AG04449 (cell line): ENCODE results near the gene ERCC2.

Source experiments
- CTCF ChIA-PET: fragments of 350-600 bp; formaldehyde crosslinking; extraction: SDS; loops from one replicate; lab custom pipeline; 2021; ENCODE audit warnings: antibody characterized with exemption; lab: Yijun Ruan, JAX
- POLR2A ChIA-PET: fragments of 400-600, 350-600 bp; formaldehyde crosslinking; extraction: SDS; loops from one replicate; lab custom pipeline; 2020; ENCODE audit warnings: antibody characterized with exemption, inconsistent platforms; lab: Yijun Ruan, JAX
- DNase-seq: peaks from one replicate; pipeline ENCODE4 v3.0.0-alpha.2; 2010; ENCODE audit warnings: low read depth, low spot score
- H3K4me3 ChIP-seq: 2 replicates; pipeline ENCODE4 v1.5.1; 2011; ENCODE audit warnings: low read depth, mild to moderate bottlenecking, control low read depth, low read length
- TF ChIP-seq, protein P1 (sequence below): IDR thresholded peaks from one replicate; pipeline ENCODE4 v1.5.1; 2011; ENCODE audit warnings: mild to moderate bottlenecking, moderate library complexity, low read length, control low read depth, inconsistent platforms; ENCODE audit not compliant: insufficient read depth; ENCODE audit errors: missing control alignments

Gene ERCC2

DNA sequence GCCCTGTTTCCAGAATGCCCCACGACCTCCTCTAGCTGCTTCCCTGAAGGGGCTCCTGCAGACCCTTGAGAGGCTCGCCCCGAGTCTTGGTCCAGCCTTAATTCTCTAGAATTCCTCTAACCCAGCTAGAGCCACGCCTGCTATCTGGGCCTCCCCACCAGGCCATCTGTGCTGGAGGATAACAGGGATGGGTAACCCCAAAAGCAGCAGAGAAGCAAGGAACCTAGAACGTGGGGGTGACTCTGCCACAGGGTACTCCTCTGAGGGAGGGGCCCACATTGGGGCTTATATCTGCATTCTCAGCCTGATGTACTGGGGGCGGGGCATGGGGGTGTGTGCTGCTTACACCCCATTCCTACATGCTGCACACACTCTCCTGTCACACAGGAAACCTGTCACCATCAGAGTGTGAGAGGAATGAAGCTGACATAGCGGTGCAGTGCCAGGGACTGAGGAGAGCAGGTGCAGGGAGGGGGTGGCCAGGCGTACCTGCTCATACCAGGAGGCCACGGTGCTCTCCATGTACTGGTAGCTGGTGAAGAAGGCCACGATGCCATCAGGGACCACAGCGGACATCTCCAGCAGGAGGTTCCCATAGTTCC is 16.0 kb downstream of the ERCC2 start:
- no peak overlapping the region for H3K4me3 ChIP-seq
- DNase-seq, result no peak
- ChIA-PET POLR2A (no interaction called here), CTCF (interaction anchor here (0.6 to 1.0 kb wide), 2 partner anchors 15 to 17 kb away, joined by 3 read pairs; no protein-coding TSS in a partner anchor)
- TF ChIP-seq, protein P1, sequence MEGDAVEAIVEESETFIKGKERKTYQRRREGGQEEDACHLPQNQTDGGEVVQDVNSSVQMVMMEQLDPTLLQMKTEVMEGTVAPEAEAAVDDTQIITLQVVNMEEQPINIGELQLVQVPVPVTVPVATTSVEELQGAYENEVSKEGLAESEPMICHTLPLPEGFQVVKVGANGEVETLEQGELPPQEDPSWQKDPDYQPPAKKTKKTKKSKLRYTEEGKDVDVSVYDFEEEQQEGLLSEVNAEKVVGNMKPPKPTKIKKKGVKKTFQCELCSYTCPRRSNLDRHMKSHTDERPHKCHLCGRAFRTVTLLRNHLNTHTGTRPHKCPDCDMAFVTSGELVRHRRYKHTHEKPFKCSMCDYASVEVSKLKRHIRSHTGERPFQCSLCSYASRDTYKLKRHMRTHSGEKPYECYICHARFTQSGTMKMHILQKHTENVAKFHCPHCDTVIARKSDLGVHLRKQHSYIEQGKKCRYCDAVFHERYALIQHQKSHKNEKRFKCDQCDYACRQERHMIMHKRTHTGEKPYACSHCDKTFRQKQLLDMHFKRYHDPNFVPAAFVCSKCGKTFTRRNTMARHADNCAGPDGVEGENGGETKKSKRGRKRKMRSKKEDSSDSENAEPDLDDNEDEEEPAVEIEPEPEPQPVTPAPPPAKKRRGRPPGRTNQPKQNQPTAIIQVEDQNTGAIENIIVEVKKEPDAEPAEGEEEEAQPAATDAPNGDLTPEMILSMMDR, result no peak

DNA sequence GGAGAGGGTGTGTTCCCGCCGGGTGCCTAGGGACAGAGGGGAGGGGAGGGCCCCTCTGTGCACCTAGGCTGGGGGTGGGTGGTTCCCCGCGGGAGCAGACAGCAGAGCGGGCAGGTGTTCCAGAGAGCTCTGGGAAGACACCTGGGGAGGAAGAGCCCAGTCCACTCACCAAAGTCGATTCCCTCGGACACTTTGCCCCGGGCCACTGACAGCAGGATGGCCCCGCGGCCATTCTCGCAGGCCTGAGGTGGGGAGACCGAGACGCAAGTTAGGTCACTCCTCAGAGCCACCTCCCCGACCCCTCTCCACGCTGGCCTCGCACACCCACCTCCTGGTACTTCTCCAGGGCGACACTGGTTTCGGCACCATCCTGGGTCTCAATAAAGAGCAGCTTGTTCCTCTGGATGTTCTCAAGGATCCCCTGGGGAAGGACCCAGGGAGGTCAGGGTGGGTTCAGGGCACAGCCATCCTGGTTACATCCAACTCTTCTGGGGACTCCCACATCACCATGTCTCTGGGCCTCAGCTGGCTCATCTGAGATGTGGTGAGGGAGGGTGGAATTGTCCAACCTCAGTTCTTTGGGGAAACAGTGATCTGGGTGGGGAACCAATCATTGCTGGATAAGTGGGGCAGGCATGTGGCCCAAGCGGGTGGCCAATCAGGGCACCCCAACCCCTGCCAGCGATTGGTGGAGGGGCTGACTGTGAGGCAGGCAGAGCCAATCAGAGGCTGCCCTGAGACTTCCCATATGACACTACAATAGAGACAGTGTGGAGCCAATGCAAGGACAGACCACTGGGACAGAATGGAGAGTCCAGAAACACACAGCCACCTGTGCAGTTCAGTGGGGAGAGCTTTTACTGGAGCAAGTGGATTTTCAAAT is 17.2 kb downstream of the ERCC2 start:
- no peak overlapping the region for H3K4me3 ChIP-seq

DNA sequence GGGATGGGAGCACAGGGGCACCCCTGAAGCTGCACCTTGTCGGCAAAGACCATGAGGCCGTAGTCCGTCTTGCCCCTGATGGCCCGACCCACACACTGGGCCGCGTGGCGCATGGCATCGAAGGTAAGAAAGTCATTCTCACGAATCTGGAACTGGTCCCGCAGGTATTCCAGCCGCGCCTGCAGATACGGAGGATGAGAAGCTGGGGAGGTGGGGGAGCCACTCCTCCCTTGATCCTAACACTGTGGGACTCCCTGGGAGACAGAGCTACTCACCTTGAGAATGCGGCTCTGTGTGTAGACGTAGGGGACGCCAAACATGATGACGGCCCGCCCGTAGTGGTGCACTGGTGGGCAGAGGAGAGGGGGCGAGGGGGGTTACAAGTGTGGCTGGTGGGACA is 17.9 kb downstream of the ERCC2 start:
- no peak for DNase-seq
- TF ChIP-seq, protein P1, result no peak
- H3K4me3 ChIP-seq, result no peak overlapping the region
- CTCF ChIA-PET, result interaction anchor here (1.8 to 3.0 kb wide), 2 partner anchors 14 to 52 kb away, joined by 5 to 18 read pairs; partner anchors contain the start of gene PPP1R13L
- POLR2A ChIA-PET, result no interaction called here

More for the DNA sequence above, 17.2 kb downstream of the ERCC2 start:
- ChIA-PET POLR2A (no interaction called here), CTCF (interaction anchor here (0.7 to 3.0 kb wide), 4 partner anchors 14 to 207 kb away, joined by 3 to 18 read pairs (median 4); partner anchors contain the start of gene PPP1R13L)
- no peak for DNase-seq
- TF ChIP-seq, protein P1, result no peak

DNA sequence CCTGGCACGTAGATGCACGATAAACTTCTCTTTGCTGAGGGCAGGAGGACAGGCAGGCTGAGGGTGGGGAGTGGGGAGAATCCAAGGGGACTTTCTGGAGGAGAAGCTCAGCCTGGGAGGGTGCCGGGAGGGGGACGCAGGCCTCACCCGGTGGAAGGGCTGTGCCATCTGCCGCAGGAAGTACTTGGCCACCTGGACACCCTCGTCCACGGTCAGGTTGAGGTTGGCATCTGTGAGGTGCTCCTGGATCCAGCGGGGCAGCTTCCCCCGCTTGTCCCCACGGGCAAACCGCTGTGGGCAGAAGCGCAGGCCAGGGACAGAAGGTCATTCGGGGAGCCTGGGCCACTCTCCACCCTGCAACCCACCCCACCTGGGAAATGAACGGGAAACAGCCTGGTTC is 18.3 kb downstream of the ERCC2 start:
- ChIA-PET POLR2A (no interaction called here), CTCF (interaction anchor here (1.8 to 3.0 kb wide), 2 partner anchors 13 to 52 kb away, joined by 5 to 18 read pairs; partner anchors contain the start of gene PPP1R13L)
- TF ChIP-seq, protein P1, result no peak
- H3K4me3 ChIP-seq, result no peak overlapping the region
- DNase-seq, result no peak

DNA sequence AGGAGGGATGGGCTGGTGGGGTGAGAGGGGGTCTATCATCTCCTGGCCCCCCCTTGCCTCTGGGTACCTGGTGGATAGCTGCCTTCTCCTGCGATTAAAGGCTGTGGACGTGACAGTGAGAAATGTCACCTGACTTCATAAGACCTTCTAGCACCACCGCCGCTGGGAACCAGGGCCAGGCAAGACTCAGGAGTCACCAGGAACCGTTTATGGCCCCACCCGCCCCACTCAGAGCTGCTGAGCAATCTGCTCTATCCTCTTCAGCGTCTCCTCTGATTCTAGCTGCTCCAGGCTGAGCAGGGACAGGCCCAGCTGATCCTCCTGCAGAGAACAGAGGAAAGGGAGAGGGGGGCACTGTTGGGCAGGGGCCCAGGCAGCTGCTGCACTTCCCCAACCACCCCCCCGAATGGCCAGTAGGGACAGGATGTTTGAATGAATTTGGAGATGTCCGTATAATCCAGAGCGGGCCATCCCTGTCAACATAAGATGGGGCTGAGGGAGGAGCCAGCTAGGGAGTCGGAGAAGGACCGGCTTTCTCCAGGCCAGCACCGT is 18.9 kb downstream of the ERCC2 start:
- ChIA-PET CTCF (interaction anchor here (1.8 to 3.0 kb wide), 2 partner anchors 13 to 53 kb away, joined by 5 to 18 read pairs; partner anchors contain the start of gene PPP1R13L), POLR2A (no interaction called here)
- TF ChIP-seq, protein P1, result no peak
- no peak overlapping the region for H3K4me3 ChIP-seq
- no peak for DNase-seq
